H1 (cell line): ENCODE data around the gene TMEM245. TPM values are rescaled to one million over a fixed set of nuclear protein-coding genes. Genes with fewer than 3 reads are reported as not detected.

ENCODE experiments used
- CTCF ChIA-PET: fragments of 300-600 bp; sonication (Branson Sonifier 250); formaldehyde crosslinking; loops from one replicate; lab custom pipeline; 2021; ENCODE audit not compliant: partially characterized antibody; lab: Charles Lee
- POLR2A ChIA-PET: fragments of 300-600 bp; sonication (Branson Sonifier 250); formaldehyde crosslinking; loops from one replicate; lab custom pipeline; 2021; ENCODE audit warnings: inconsistent platforms; ENCODE audit not compliant: partially characterized antibody; lab: Charles Lee
- DNase-seq, 2 experiments: peaks; one replicate each; pipeline versions ENCODE4 v3.0.0 to v3.0.0-alpha.2; 2010 to 2022; ENCODE audit warnings: low spot score in 2 of 2, low read depth in 1 of 2, mixed read lengths in 1 of 2
- FAIRE-seq: peaks from 2 replicates; lab custom pipeline; 2011; peaks lifted over from hg19 to GRCh38; lab: Jason Lieb, UNC
- H2AFZ ChIP-seq: 2 replicates; pipeline ENCODE4 v1.8.1; 2012; ENCODE audit warnings: low read length, inconsistent platforms
- H2AK5ac ChIP-seq: 2 replicates; pipeline ENCODE4 v1.6.1; 2013; ENCODE audit warnings: low read depth, low read length
- H2BK120ac ChIP-seq: replicated peaks from 2 replicates; pipeline ENCODE3; 2013; ENCODE audit warnings: low read depth, low read length, inconsistent platforms
- H2BK12ac ChIP-seq: 2 replicates; pipeline ENCODE4 v1.6.1; 2013; ENCODE audit warnings: low read depth, low read length
- H2BK15ac ChIP-seq: 2 replicates; pipeline ENCODE4 v1.6.1; 2013; ENCODE audit warnings: low read length
- H2BK20ac ChIP-seq: 2 replicates; pipeline ENCODE4 v1.6.1; 2013; ENCODE audit warnings: low read length
- H2BK5ac ChIP-seq: 2 replicates; pipeline ENCODE4 v1.6.1; 2013; ENCODE audit warnings: low read depth, low read length
- H3K14ac ChIP-seq: 2 replicates; pipeline ENCODE4 v1.6.1; 2013; ENCODE audit warnings: inconsistent platforms; ENCODE audit not compliant: insufficient read length
- H3K18ac ChIP-seq: 2 replicates; pipeline ENCODE4 v1.6.1; 2013; ENCODE audit warnings: low read length; ENCODE audit errors: extremely low read depth
- H3K23ac ChIP-seq: 2 replicates; pipeline ENCODE4 v1.6.1; 2013; ENCODE audit warnings: inconsistent platforms; ENCODE audit not compliant: insufficient read length
- H3K23me2 ChIP-seq: 2 replicates; pipeline ENCODE4 v1.6.1; 2013; ENCODE audit warnings: low read depth, low read length
- H3K27ac ChIP-seq: 2 replicates; pipeline ENCODE4 v1.6.1; 2011; ENCODE audit warnings: low read depth, low read length, inconsistent platforms
- H3K27me3 ChIP-seq, 4 experiments: replicated peaks in 1 of 4; 1 replicate in 1 of 4; 2 replicates in 3 of 4; pipeline versions ENCODE4 v1.6.1 to v1.8.1; 2011 to 2013; ENCODE audit warnings: low read length in 3 of 4, mild to moderate bottlenecking in 3 of 4, inconsistent platforms in 2 of 4, mixed read lengths in 2 of 4, moderate library complexity in 1 of 4; ENCODE audit not compliant: control insufficient read depth in 3 of 4, insufficient read depth in 3 of 4; ENCODE audit errors: extremely low read depth in 1 of 4
- H3K36me3 ChIP-seq, 4 experiments: 2 replicates each; pipeline versions ENCODE4 v1.6.1 to v1.8.1; 2011 to 2013; ENCODE audit warnings: mild to moderate bottlenecking in 4 of 4, low read length in 3 of 4, moderate library complexity in 2 of 4, control low read depth in 1 of 4, inconsistent platforms in 1 of 4; ENCODE audit not compliant: insufficient read depth in 4 of 4, control insufficient read depth in 2 of 4
- H3K4ac ChIP-seq: replicated peaks from 2 replicates; pipeline ENCODE3; 2013; ENCODE audit warnings: low read length, low read depth, mixed read lengths, inconsistent platforms; ENCODE audit not compliant: insufficient read length
- H3K4me1 ChIP-seq, 4 experiments: replicated peaks in 1 of 4; 1 replicate in 1 of 4; 2 replicates in 3 of 4; pipeline versions ENCODE4 v1.6.1 to v1.8.1; 2011 to 2013; ENCODE audit warnings: low read length in 3 of 4, inconsistent platforms in 2 of 4, mixed read lengths in 1 of 4; ENCODE audit not compliant: insufficient read depth in 4 of 4, control insufficient read depth in 3 of 4
- H3K4me2 ChIP-seq, 2 experiments: 2 replicates each; pipeline versions ENCODE4 v1.6.1 to v1.8.1; 2011 to 2013; ENCODE audit warnings: low read depth in 2 of 2, low read length in 2 of 2, control low read depth in 1 of 2, inconsistent platforms in 1 of 2, mild to moderate bottlenecking in 1 of 2; ENCODE audit not compliant: insufficient read depth in 1 of 2
- H3K4me3 ChIP-seq, 4 experiments: fragments of 200-600, 300-600 bp in 1 of 4; sonication (generic), shearing (Covaris generic), sonication (Bioruptor Twin) in 1 of 4; 2 replicates each; pipeline versions ENCODE4 v1.5.1 to v1.8.1; 2011 to 2016; ENCODE audit warnings: low read length in 4 of 4, low read depth in 3 of 4, control low read depth in 2 of 4, inconsistent platforms in 2 of 4, mild to moderate bottlenecking in 2 of 4, mixed read lengths in 1 of 4, moderate library complexity in 1 of 4; ENCODE audit not compliant: insufficient read depth in 2 of 4; ENCODE audit errors: extremely low read depth in 1 of 4
- H3K56ac ChIP-seq: replicated peaks from 2 replicates; pipeline ENCODE3; 2013; ENCODE audit warnings: low read depth, mild to moderate bottlenecking, mixed read lengths, low read length, inconsistent platforms; ENCODE audit not compliant: insufficient read length
- H3K79me1 ChIP-seq: 2 replicates; pipeline ENCODE4 v1.6.1; 2013; ENCODE audit warnings: low read depth, low read length, control low read depth
- H3K79me2 ChIP-seq, 2 experiments: 2 replicates each; pipeline versions ENCODE4 v1.6.1 to v1.8.1; 2012 to 2013; ENCODE audit warnings: low read length in 2 of 2, mild to moderate bottlenecking in 2 of 2, inconsistent platforms in 1 of 2; ENCODE audit not compliant: insufficient read depth in 2 of 2, control insufficient read depth in 1 of 2
- H3K9ac ChIP-seq, 4 experiments: replicated peaks in 1 of 4; 1 replicate in 1 of 4; 2 replicates in 3 of 4; pipeline versions ENCODE4 v1.6.1 to v1.8.1; 2011 to 2013; ENCODE audit warnings: low read depth in 3 of 4, low read length in 3 of 4, control low read depth in 2 of 4, mild to moderate bottlenecking in 2 of 4, moderate library complexity in 2 of 4, inconsistent platforms in 1 of 4; ENCODE audit errors: extremely low read depth in 1 of 4
- H3K9me3 ChIP-seq, 2 experiments: 2 replicates each; pipeline versions ENCODE4 v1.6.1 to v1.8.1; 2012 to 2013; ENCODE audit warnings: mild to moderate bottlenecking in 2 of 2, moderate library complexity in 2 of 2, control low read depth in 1 of 2, inconsistent platforms in 1 of 2, low read depth in 1 of 2, low read length in 1 of 2, mixed read lengths in 1 of 2; ENCODE audit not compliant: insufficient read depth in 2 of 2
- H4K20me1 ChIP-seq, 2 experiments: replicated peaks in 1 of 2; 2 replicates each; pipeline versions ENCODE3 to v1.8.1; 2011 to 2013; ENCODE audit warnings: inconsistent platforms in 2 of 2, low read length in 2 of 2, mild to moderate bottlenecking in 1 of 2; ENCODE audit not compliant: insufficient read depth in 2 of 2, control insufficient read depth in 1 of 2
- H4K5ac ChIP-seq: 2 replicates; pipeline ENCODE4 v1.6.1; 2013; ENCODE audit warnings: low read length, low read depth, mixed read lengths, inconsistent platforms; ENCODE audit not compliant: insufficient read length
- H4K8ac ChIP-seq: 2 replicates; pipeline ENCODE4 v1.8.0; 2013; ENCODE audit warnings: mild to moderate bottlenecking, moderate library complexity, low read length, inconsistent platforms; ENCODE audit not compliant: insufficient read depth; ENCODE audit errors: extremely low read depth
- H4K91ac ChIP-seq: replicated peaks from 2 replicates; pipeline ENCODE3; 2013; ENCODE audit warnings: low read length, mixed read lengths, inconsistent platforms; ENCODE audit not compliant: insufficient read length
- RFX5 ChIP-seq: IDR thresholded peaks from 2 replicates; pipeline ENCODE4 v1.6.1; 2011; ENCODE audit warnings: low read depth, low read length, improper control_type of control experiment, borderline replicate concordance
- SIN3A ChIP-seq, 2 experiments: IDR thresholded peaks in 1 of 2; conservative IDR thresholded peaks in 1 of 2; 2 replicates each; pipeline ENCODE4 v1.6.1; 2011 to 2012; ENCODE audit warnings: low read length in 2 of 2, improper control_type of control experiment in 1 of 2, low read depth in 1 of 2, mild to moderate bottlenecking in 1 of 2
- TEAD4 ChIP-seq: IDR thresholded peaks from 2 replicates; pipeline ENCODE4 v1.6.1; 2012; ENCODE audit warnings: low read depth, low read length, inconsistent platforms, mixed read lengths
- WGBS, 2 experiments: shearing (Covaris generic) in 1 of 2; methylation state at CpG; one replicate each; pipeline versions ENCODE4 v1.1.6 to v1.1.7; 2013 to 2015; ENCODE audit warnings: low lambda C conversion rate in 2 of 2, mixed read lengths in 2 of 2, inconsistent platforms in 1 of 2, low coverage in 1 of 2, missing lambda C conversion rate in 1 of 2; ENCODE audit not compliant: insufficient replicate concordance in 2 of 2, insufficient coverage in 1 of 2, insufficient read length in 1 of 2; ENCODE audit errors: extremely low coverage in 1 of 2, missing lambda C conversion rate in 1 of 2; 5-methylcytosine and 5-hydroxymethylcytosine counted together
- polyA plus RNA-seq, 7 experiments: library from polyadenylated mRNA; depleted of rRNA in 3 of 7; stranded (reverse) in 5 of 7; unstranded in 2 of 7; fragments of >200 nt in 5 of 7; fragments of 200-250 nt in 2 of 7; gene quantifications; 1 replicate in 5 of 7; 2 replicates in 1 of 7; 4 replicates in 1 of 7; pipeline versions ENCODE4 v1.2.1 to v1.2.3, GENCODE V29; 2011 to 2013; ENCODE audit warnings: missing spikeins in 2 of 7, mixed read lengths in 2 of 7
- total RNA-seq: library from RNA; stranded (reverse); fragmentation: NEBNext Ultra II Directional; extraction: Animal tissue kit (Norgen Biotek cat#: 25700); gene quantifications from 2 replicates; pipeline ENCODE4 v1.2.1, GENCODE V29; 2021

TMEM245 gene
- total and polyA plus RNA-seq, 2 of the 8 experiments (the other 6 are each of a cell fraction or from before 2014, with no cell fraction given) = 44.3 to 45.8 TPM

DNA sequence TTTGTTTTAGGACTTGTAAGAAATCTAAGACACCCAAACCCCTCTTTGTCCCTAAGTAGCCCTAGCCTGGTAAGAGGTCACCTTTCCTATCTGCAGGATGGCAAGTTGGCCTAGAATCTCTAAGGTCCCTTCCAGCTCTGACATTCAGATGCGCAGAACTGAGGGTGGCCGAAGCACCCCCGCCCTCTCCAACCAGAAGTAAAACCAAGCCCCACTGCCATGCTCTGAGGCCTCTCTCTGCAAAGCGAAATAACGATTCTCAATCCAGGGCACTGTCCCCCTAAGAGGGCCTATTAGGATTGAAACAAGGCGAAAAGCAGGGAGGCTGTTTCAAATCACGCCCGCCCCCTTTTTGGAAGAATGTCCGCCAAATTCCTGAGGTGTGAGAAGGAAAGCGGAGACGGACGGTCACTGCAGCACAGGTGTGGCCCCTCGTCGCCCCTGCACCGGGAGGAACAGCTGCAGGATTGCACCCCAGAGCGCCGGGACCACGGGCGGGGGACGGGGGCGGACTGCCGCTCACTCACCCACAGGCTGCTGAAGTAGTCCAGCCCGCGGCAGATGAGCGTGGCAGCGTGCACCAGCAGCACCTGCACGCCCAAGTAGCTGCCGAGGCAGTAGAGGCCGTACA, 824 bp downstream of the TMEM245 start:
- peak overlapping the region; percentile 84; the same call in 1 of the 2 replicates for H3K27ac ChIP-seq
- TF ChIP-seq SIN3A (conservative IDR thresholded peaks at IDR 0.05 in 1 of 2, IDR thresholded peaks at IDR 0.05 in 1 of 2; ENCODE audit: low read depth in 1 of 2, low read length in 2 of 2) = peak; percentile 64 to 78; a peak in 1 of 4 replicates
- peak; percentile 61; the same call in 1 of the 2 replicates for TF ChIP-seq TEAD4
- no peak for TF ChIP-seq RFX5
- TF ChIP-seq, all 59 proteins: peak for 2
- H4K5ac ChIP-seq = no peak overlapping the region
- ChIA-PET CTCF (interaction anchor here (0.8 to 2.6 kb wide), 8 partner anchors 9 to 292 kb away, joined by 3 to 8 read pairs (median 4); no protein-coding TSS in a partner anchor), POLR2A (interaction anchor here (0.8 to 2.5 kb wide), 16 partner anchors 8 to 200 kb away, joined by 3 to 22 read pairs (median 4); no protein-coding TSS in a partner anchor)
- H3K14ac ChIP-seq = no peak overlapping the region
- H3K27me3 ChIP-seq = no peaks in the 10 kb centered on the region
- H2BK5ac ChIP-seq = peak overlapping the region; percentile 57; the same call in 1 of the 2 replicates
- peak overlapping the region; percentile 76; the same call in 1 of the 2 replicates for H4K8ac ChIP-seq
- no peak overlapping the region for H2BK120ac ChIP-seq
- H2BK12ac ChIP-seq = no peak overlapping the region
- H4K20me1 ChIP-seq = peaks cover 13 to 21% of the 10 kb centered on the region in 2 experiments
- peak overlapping the region; percentile 94 to 97 for H3K4me2 ChIP-seq
- peaks cover 10% of the 10 kb centered on the region for H3K23me2 ChIP-seq
- H4K91ac ChIP-seq = no peak overlapping the region
- H3K23ac ChIP-seq = no peak overlapping the region
- peaks cover 37 to 57% of the 10 kb centered on the region in 2 experiments for H3K79me2 ChIP-seq
- H3K9me3 ChIP-seq = no peaks in the 10 kb centered on the region
- H2BK15ac ChIP-seq = no peak overlapping the region
- peak overlapping the region; percentile 85 to 98 (median 88) for H3K9ac ChIP-seq
- H3K4ac ChIP-seq = no peak overlapping the region
- no peak overlapping the region for H2BK20ac ChIP-seq
- DNase-seq = peak in 1 of 2 experiments; percentile 58
- FAIRE-seq = no peak
- 2% methylated on average over 22 of the region's 29 CpGs; no CpG with 5 or more reads in 1 of the 2 experiments for WGBS, 2 experiments
- peaks cover 9% of the 10 kb centered on the region for H3K79me1 ChIP-seq
- H3K4me3 ChIP-seq = peak overlapping the region; percentile 65 to 91 (median 82)
- no peak overlapping the region for H3K56ac ChIP-seq
- peak overlapping the region; percentile 63; the same call in 1 of the 2 replicates for H3K18ac ChIP-seq
- peaks cover 7 to 16% (median 15%) of the 10 kb centered on the region in 4 experiments for H3K4me1 ChIP-seq
- H2AFZ ChIP-seq = no peak overlapping the region
- H3K36me3 ChIP-seq = no peaks in the 10 kb centered on the region; a peak in 1 of 8 replicates
- H2AK5ac ChIP-seq = no peak overlapping the region
